HFF-Myc (cell line): ENCODE data around the gene VEZF1.

Experiments used
- DNase-seq: peaks from one replicate; pipeline ENCODE4 v3.0.0-alpha.2; 2011; ENCODE audit warnings: low read depth; ENCODE audit errors: extremely low read depth
- H3K4me3 ChIP-seq: replicated peaks from 2 replicates; pipeline ENCODE4 v1.5.1; 2011; ENCODE audit warnings: low read depth, mild to moderate bottlenecking, control low read depth, low read length
- TF ChIP-seq, protein P1 (sequence below): IDR thresholded peaks from 2 replicates; pipeline ENCODE4 v1.5.1; 2012; ENCODE audit warnings: mild to moderate bottlenecking, low read depth, low read length, control low read depth; ENCODE audit errors: missing control alignments

The VEZF1 gene

DNA sequence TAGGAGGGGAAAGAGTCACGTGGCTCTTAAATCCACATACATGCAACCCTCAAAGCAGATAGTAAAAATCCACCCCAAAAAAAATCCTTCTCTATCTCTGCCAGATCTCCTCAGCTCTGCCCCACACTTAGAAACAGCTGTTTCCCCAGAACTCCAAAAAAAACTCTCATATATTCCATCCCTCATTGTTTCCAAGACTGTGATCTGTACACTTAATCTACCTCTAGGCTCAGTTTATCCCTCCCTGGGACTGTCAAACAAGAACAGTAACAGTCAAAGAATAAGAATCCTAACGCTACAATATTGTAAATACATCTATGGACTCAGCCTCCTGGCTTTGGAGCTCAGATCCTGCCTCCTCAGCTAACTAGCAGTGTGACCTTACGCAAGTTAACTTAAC lies 44.4 kb downstream of the VEZF1 start:
- H3K4me3 ChIP-seq = no peak overlapping the region
- DNase-seq = no peak
- TF ChIP-seq, protein P1, sequence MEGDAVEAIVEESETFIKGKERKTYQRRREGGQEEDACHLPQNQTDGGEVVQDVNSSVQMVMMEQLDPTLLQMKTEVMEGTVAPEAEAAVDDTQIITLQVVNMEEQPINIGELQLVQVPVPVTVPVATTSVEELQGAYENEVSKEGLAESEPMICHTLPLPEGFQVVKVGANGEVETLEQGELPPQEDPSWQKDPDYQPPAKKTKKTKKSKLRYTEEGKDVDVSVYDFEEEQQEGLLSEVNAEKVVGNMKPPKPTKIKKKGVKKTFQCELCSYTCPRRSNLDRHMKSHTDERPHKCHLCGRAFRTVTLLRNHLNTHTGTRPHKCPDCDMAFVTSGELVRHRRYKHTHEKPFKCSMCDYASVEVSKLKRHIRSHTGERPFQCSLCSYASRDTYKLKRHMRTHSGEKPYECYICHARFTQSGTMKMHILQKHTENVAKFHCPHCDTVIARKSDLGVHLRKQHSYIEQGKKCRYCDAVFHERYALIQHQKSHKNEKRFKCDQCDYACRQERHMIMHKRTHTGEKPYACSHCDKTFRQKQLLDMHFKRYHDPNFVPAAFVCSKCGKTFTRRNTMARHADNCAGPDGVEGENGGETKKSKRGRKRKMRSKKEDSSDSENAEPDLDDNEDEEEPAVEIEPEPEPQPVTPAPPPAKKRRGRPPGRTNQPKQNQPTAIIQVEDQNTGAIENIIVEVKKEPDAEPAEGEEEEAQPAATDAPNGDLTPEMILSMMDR = no peak

DNA sequence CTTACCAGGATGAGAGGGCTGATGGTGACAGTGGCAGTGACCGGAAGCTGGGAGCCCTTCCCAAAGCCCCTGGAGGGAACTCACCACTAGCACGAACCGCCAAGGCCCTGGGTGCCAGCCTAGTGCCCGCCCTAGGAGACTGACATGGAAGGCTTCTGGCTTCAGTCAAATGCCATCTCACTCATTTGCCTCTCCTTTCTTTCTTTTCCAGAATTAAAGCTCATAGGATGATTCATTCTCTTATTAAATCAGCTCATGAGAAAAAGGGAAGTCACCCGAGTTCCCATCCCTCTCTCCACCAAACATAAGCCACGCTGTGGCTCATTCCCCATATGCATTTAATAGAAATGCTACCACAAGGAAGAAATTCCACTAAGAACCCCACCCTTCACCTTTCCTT lies 44.9 kb downstream of the VEZF1 start:
- H3K4me3 ChIP-seq = no peak overlapping the region
- TF ChIP-seq, protein P1 = no peak
- no peak for DNase-seq

DNA sequence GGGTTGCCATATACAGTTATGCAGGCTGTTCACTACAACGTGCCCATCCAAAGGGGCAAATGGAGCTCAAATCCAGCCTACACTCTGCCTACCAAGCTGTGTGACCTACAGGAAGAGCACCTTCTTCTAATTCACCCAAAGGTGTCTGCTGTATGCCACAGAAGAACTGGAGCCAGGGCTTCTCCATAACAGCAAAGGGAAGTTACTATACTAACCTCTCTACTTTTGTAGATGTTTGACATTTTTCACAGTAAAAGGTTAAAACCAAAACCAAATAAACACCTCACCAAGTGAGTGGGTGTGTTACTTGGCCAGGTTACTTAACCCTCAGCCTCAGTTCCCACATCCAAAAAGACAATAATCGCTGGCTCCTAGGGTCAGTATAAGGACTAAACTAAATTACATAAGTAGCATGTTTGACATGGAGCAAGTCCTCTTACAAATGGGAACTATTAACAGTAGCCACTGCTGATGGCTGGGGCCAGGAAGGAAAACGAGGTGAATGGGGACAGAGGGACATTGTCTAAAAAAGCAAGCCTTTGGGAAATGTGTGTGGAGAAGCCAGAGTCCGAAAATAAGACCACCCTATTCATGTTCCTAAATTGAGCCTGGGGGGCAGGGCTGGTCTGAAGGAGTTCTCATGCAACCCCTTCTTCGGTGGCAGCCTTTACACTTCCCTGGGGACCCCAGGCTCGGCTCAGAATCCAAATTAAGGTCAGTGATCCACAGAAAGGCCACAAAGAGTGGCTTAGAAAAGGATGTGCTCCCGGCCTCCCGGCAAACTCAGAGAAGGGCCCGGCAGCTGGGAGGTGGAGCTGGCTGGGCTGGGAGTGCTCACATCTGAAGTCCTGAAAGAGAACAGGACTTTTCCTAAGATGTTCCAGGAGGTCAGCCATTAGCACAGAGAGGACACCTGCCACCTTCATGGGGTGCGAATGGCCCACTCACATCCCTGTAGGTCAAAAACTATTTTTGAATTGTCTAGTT lies 46.4 kb downstream of the VEZF1 start:
- TF ChIP-seq, protein P1 = no peak
- no peak for DNase-seq

DNA sequence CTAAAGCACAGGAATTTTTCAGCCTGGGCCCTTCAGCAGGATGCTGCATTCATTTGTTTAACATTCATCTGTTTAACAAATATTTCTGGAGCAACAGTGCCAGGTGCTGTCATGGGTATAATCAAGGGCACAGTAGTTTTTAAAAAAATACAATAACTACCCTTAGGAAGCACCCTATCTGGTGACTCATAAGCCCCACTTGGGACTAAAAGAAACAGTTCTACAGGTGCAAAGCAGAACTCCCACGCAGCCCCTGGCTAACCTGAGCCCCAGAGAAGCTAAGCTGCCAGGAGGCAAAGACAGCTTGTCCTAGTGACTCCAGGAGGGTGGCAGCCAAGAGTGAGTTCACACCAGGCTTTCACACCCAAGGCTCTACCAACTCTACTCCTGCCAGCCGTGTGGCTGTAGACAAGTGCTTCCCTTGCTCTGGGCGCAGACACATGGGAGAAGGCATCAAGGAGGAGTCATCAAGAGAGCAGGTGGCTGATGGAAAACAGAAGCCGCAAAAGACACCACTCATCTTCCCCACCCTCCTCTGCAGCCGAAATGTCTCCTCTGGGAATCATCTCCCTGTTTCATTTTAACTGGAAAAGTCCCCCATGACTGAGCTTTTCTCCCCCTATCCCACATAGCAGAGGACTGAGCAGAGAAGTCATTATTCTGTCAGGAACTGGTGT lies 47.3 kb downstream of the VEZF1 start:
- DNase-seq = no peak

More for the DNA sequence above, 46.4 kb downstream of the VEZF1 start:
- no peak overlapping the region for H3K4me3 ChIP-seq

DNA sequence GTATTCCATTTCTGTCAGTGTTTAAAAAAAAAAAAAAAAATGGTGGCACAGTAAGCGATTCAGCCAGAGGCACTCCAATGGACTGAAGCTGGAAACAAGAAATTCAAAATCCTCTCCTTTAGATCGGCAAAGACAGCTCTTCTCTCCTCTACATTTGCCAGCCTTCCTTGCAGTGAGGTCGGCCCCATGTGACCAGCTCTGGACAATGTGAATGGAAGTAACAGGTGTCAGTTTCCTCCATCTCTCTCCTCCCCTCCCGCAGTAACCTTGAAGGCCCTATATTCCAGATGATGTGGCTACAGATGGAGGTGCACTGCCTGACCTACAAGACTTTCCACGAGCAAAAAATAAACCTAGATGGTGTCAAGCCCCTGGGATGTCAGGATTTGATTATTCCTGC lies 47.8 kb downstream of the VEZF1 start:
- DNase-seq = no peak
- H3K4me3 ChIP-seq = no peak overlapping the region
- TF ChIP-seq, protein P1 = no peak

More for the DNA sequence above, 47.3 kb downstream of the VEZF1 start:
- no peak overlapping the region for H3K4me3 ChIP-seq
- TF ChIP-seq, protein P1 = no peak

DNA sequence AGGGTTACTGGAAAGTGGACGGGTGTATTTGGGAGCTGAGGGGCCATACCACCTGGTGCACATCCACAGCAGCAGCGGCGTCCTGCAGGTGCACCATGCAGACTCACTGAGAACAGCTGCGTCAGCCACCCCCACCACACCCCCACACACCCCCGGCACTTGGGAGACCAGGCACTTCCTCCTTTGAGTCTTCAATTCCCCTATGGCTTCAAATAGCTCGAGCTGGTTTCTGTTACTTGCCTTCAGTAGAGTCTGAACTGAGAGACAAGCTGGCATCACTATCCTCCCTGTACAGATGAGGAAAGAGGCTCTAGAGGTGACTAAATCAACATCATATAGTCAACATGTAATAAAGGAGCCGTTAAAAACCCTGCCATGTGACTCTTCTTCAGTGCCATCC lies 48.3 kb downstream of the VEZF1 start:
- DNase-seq = no peak
- H3K4me3 ChIP-seq = no peak overlapping the region
- TF ChIP-seq, protein P1 = no peak
